Tibial nerve (tissue), 4 donors: Measurements from ENCODE around the gene TEAD3.

Experiments
- EP300 ChIP-seq, 2 donors: sonication (generic); formaldehyde crosslinking; IDR thresholded peaks; one replicate each; pipeline ENCODE4 v1.6.1; 2017; ENCODE audit warnings: antibody characterized with exemption in 2 of 2, mild to moderate bottlenecking in 1 of 2
- POLR2A ChIP-seq, 2 donors: fragments of 450-650 bp; IDR thresholded peaks; one replicate each; pipeline ENCODE4 v1.6.1; 2017; ENCODE audit warnings: antibody characterized with exemption in 2 of 2, mild to moderate bottlenecking in 2 of 2, moderate library complexity in 2 of 2
- TF ChIP-seq, protein P1 (sequence below), 5 experiments: fragments of 200-600 bp in 3 of 5; fragments of 450-650 bp in 2 of 5; sonication (generic) in 3 of 5; IDR thresholded peaks; one replicate each; pipeline ENCODE4 v1.5.1; 2016 to 2019; ENCODE audit warnings: antibody characterized with exemption in 5 of 5, mild to moderate bottlenecking in 3 of 5, moderate library complexity in 2 of 5

- no peak for TF ChIP-seq POLR2A (IDR thresholded peaks at IDR 0.05)
- TF ChIP-seq, protein P1, sequence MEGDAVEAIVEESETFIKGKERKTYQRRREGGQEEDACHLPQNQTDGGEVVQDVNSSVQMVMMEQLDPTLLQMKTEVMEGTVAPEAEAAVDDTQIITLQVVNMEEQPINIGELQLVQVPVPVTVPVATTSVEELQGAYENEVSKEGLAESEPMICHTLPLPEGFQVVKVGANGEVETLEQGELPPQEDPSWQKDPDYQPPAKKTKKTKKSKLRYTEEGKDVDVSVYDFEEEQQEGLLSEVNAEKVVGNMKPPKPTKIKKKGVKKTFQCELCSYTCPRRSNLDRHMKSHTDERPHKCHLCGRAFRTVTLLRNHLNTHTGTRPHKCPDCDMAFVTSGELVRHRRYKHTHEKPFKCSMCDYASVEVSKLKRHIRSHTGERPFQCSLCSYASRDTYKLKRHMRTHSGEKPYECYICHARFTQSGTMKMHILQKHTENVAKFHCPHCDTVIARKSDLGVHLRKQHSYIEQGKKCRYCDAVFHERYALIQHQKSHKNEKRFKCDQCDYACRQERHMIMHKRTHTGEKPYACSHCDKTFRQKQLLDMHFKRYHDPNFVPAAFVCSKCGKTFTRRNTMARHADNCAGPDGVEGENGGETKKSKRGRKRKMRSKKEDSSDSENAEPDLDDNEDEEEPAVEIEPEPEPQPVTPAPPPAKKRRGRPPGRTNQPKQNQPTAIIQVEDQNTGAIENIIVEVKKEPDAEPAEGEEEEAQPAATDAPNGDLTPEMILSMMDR (IDR thresholded peaks at IDR 0.05), result no peak
- TF ChIP-seq EP300 (IDR thresholded peaks at IDR 0.05), result no peak
Observed at GRCh38 chr6:35481226-35481625, 15.7 kb downstream of the TEAD3 start.
